Measurements from ENCODE around the gene MYCBP2.
"Not testable (repeated sequence)": the region's sequence is repeated elsewhere in the genome, so short reads cannot be mapped to it uniquely, and the experiment has no call there.

Gene MYCBP2

GRCh38 chr13:77289851-77290250 lies 37.0 kb downstream of the MYCBP2 start:
- DNase-seq, result no peak

GRCh38 chr13:77285632-77286031 lies 41.3 kb downstream of the MYCBP2 start:
- DNase-seq, result not testable (repeated sequence)

- no peak for DNase-seq
Observed at GRCh38 chr13:77285098-77285497, 41.8 kb downstream of the MYCBP2 start.

- DNase-seq, result no peak
Observed at GRCh38 chr13:77274126-77274525, 52.8 kb downstream of the MYCBP2 start.

GRCh38 chr13:77269141-77269540 lies 57.8 kb downstream of the MYCBP2 start:
- DNase-seq, result no peak

- no peak for DNase-seq
Observed at GRCh38 chr13:77267362-77267761, 59.5 kb downstream of the MYCBP2 start.

GRCh38 chr13:77265336-77265735 lies 61.6 kb downstream of the MYCBP2 start:
- DNase-seq, result no peak

GRCh38 chr13:77262198-77262597 lies 64.7 kb downstream of the MYCBP2 start:
- no peak for DNase-seq

- no peak for DNase-seq
Observed at GRCh38 chr13:77250975-77251374, 75.9 kb downstream of the MYCBP2 start.

GRCh38 chr13:77245224-77245623 lies 81.7 kb downstream of the MYCBP2 start:
- not testable (repeated sequence) for DNase-seq

GRCh38 chr13:77239312-77239711 lies 87.6 kb downstream of the MYCBP2 start:
- no peak for DNase-seq

- no peak for DNase-seq
Observed at GRCh38 chr13:77235456-77236022, 91.4 kb downstream of the MYCBP2 start.

- DNase-seq, result no peak
Observed at GRCh38 chr13:77233159-77233558, 93.7 kb downstream of the MYCBP2 start.

GRCh38 chr13:77230560-77230959 lies 96.3 kb downstream of the MYCBP2 start:
- no peak for DNase-seq

GRCh38 chr13:77225946-77226345 lies 100.9 kb downstream of the MYCBP2 start:
- DNase-seq, result no peak

GRCh38 chr13:77222909-77223308 lies 104.0 kb downstream of the MYCBP2 start:
- no peak for DNase-seq

GRCh38 chr13:77222000-77222690 lies 104.7 kb downstream of the MYCBP2 start:
- DNase-seq, result no peak

- no peak for DNase-seq
Observed at GRCh38 chr13:77219401-77219800, 107.5 kb downstream of the MYCBP2 start.

- no peak for DNase-seq
Observed at GRCh38 chr13:77218274-77218673, 108.6 kb downstream of the MYCBP2 start.

GRCh38 chr13:77215543-77215942 lies 111.4 kb downstream of the MYCBP2 start:
- DNase-seq, result no peak

- DNase-seq, result no peak
Observed at GRCh38 chr13:77213644-77214043, 113.2 kb downstream of the MYCBP2 start.

- DNase-seq, result no peak
Observed at GRCh38 chr13:77207943-77208342, 119.0 kb downstream of the MYCBP2 start.

GRCh38 chr13:77198995-77199394 lies 127.9 kb downstream of the MYCBP2 start:
- not testable (repeated sequence) for DNase-seq

- no peak for DNase-seq
Observed at GRCh38 chr13:77196052-77196618, 130.8 kb downstream of the MYCBP2 start.
